Activated effector memory CD4-positive, alpha-beta T cell treated with anti-CD3 and anti-CD28 coated beads, Interleukin-2, amount 50 U/mL, for 16 hours (primary cell): ENCODE results near the gene RGS19.

ENCODE experiments used
- DNase-seq: peaks from one replicate; pipeline ENCODE4 v3.0.0-alpha.2; 2020

RGS19 gene

GRCh38 chr20:64032706-64033624, 46.4 kb downstream of the RGS19 start:
- no peak for DNase-seq

DNA sequence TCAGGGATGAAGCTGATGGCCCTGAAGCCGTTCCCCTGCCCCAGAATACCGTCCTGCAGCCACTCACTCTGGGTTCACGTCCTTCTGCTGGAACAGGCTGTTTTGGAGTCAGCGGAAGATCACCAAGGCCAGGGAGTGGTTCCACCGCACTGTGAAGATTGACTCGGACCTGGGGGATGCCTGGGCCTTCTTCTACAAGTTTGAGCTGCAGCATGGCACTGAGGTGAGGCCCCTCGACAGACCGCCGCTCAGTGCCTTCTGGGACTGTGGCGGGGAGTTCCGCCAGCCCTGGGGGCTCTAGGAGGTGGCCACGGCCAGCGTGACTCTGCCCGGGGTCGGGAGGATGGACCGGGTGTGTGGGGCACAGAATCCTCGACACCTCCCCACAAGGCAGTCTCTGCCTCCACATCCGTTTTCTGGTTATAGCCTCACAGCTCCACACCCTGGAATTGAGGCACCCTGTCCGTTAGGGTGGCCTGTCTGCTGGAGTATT, 47.5 kb downstream of the RGS19 start:
- no peak for DNase-seq

- no peak for DNase-seq
Measured at GRCh38 chr20:64030371-64031134, 48.8 kb downstream of the RGS19 start.

- no peak for DNase-seq
Measured at GRCh38 chr20:64029293-64030117, 49.8 kb downstream of the RGS19 start.

- DNase-seq: no peak
Measured at GRCh38 chr20:64027981-64028685, 51.2 kb downstream of the RGS19 start.

GRCh38 chr20:64025826-64026412, 53.4 kb downstream of the RGS19 start:
- no peak for DNase-seq

DNA sequence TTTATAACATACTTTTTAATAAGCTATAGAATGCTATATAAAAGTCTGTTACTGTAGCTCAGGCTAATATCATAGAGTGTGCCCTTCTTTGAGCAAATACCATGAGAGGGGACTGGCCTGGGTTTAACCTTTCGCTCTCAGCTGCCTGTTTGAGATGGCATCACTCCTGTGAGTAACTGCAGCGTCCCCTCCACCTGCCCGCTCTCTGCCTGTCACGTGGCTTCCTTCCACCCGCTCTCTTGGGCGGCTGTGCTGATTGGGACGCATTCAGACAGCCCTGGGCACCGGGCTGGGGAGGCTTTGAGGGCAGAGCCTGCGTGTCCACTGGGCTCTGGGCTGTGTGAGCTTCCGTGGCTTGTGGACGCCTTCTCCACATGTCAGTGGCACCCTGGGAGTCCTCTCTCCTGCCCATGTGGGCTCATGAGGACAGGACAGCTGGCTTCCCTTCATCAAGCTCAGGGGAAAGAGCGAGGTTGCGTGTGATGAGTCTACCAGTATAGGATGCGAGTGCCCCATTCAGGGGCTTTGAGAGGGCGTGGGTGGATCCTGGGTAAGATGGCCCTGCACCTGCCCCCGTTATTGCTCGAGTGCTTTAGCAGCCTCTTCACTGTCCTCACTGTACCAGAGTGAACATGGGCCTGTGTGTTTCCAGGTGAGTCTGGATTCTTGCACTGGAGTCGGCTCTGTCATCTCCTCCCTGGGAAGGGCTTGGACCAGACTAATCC, 54.1 kb downstream of the RGS19 start:
- no peak for DNase-seq

- DNase-seq: no peak
Measured at GRCh38 chr20:64024141-64024990, 55.0 kb downstream of the RGS19 start.

- no peak for DNase-seq
Measured at GRCh38 chr20:64023361-64024140, 55.8 kb downstream of the RGS19 start.
